C4-2B (cell line): ENCODE data around the gene RNF130.
A peak's percentile ranks its signal among the peaks of the same experiment; 100 is the strongest.

Experiments
- H3K27ac ChIP-seq: fragments of 450-650 bp; 2 replicates; pipeline ENCODE4 v1.5.1; 2017
- CTCF ChIP-seq: fragments of 450-650 bp; conservative IDR thresholded peaks from 2 replicates; pipeline ENCODE4 v1.5.1; 2017; ENCODE audit warnings: mild to moderate bottlenecking
- ZFX ChIP-seq: fragments of 450-650 bp; IDR thresholded peaks from 2 replicates; pipeline ENCODE4 v1.6.1; 2017

Gene RNF130

DNA sequence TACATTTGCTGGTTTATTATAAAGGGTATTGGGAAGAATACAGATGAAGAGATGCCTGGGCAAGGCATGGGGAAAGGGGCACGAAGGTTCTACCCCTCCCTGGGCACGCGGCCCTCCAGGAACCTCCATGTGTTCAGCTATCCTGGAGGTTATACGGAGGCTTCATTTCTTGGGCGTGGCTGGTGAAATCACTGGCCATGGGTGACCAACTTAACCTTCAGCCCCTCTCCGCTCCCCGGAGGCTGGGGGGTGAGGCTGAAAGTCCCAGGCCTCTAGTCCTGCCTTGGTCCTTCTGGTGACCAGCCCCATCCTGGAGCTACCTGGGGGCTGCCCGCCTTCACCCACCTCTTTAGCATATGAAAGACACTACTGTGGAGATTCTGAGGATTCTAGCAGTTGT, 17.0 kb upstream of the RNF130 start:
- no peak overlapping the region for H3K27ac ChIP-seq
- TF ChIP-seq ZFX (no peak), CTCF (no peak)

DNA sequence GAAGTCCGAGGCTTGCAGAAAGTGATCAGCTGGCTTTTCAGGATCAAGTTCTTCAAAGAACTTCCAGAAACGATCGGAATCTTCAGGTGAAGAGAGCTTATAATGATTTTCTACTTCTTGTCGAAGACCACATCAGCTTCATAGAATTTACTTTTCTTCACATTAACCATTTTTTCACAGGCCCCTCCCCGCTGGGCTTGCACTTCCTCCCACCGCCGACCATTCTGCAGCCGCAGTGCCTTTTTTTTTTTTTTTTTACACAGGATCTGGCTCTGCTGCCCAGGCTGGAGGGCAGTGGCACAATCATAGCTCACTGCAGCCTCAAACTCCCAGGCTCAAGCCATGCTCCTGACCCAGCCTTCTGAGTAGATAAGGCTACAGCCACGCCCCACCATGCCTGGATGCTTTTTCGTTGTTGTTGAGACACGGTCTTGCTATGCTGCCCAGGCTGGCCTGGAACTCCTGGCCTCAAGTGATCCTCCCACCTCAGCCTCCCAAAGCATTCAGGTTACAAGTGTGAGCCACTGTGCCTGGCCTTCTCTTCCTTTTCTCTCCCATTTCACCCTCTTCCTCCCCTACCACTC, 15.3 kb upstream of the RNF130 start:
- TF ChIP-seq CTCF (no peak), ZFX (no peak)
- H3K27ac ChIP-seq = no peak overlapping the region

GRCh38 chr5:180085837-180086236, 14.3 kb upstream of the RNF130 start:
- no peak for TF ChIP-seq CTCF
- H3K27ac ChIP-seq = no peak overlapping the region

- TF ChIP-seq ZFX (no peak), CTCF (no peak)
- peak overlapping the region; percentile 18 for H3K27ac ChIP-seq
Measured at GRCh38 chr5:180084638-180085561, 13.3 kb upstream of the RNF130 start.

GRCh38 chr5:180083529-180084060, 12.0 kb upstream of the RNF130 start:
- H3K27ac ChIP-seq = no peak overlapping the region
- no peak for TF ChIP-seq ZFX
- no peak for TF ChIP-seq CTCF

- H3K27ac ChIP-seq = peak overlapping the region; percentile 13; the same call in 1 of the 2 replicates
Measured at GRCh38 chr5:180082633-180083420, 11.3 kb upstream of the RNF130 start.

More at GRCh38 chr5:180082633-180083420, 11.3 kb upstream of the RNF130 start:
- TF ChIP-seq ZFX (no peak), CTCF (no peak)
